Lower leg skin (tissue), 3 donors: Measurements from ENCODE around the gene ZFY.

Experiments
- CTCF ChIP-seq, 3 donors: fragments of 450-650 bp; IDR thresholded peaks; one replicate each; pipeline ENCODE4 v1.5.1; 2016; ENCODE audit warnings: antibody characterized with exemption in 3 of 3, mild to moderate bottlenecking in 3 of 3, moderate library complexity in 2 of 3
- POLR2A ChIP-seq, 2 donors: fragments of 450-650 bp; IDR thresholded peaks; one replicate each; pipeline ENCODE4 v1.6.1; 2016 to 2017; ENCODE audit warnings: antibody characterized with exemption in 2 of 2, mild to moderate bottlenecking in 1 of 2, moderate library complexity in 1 of 2

GRCh38 chrY:3002680-3003515 is 67.7 kb downstream of the ZFY start:
- TF ChIP-seq CTCF (IDR thresholded peaks at IDR 0.05) (no peak), POLR2A (IDR thresholded peaks at IDR 0.05) (no peak)
